GM19239 (cell line): ENCODE measurements around the gene KLHDC1.
"Not testable (repeated sequence)": the region's sequence is repeated elsewhere in the genome, so short reads cannot be mapped to it uniquely, and the experiment has no call there.

Experiments used
- DNase-seq: peaks from one replicate; pipeline ENCODE4 v3.0.0; 2011; ENCODE audit warnings: low spot score; ENCODE audit not compliant: insufficient read length
- FAIRE-seq: peaks from 2 replicates; lab custom pipeline; 2011; peaks lifted over from hg19 to GRCh38; lab: Jason Lieb, UNC

Gene KLHDC1

DNA sequence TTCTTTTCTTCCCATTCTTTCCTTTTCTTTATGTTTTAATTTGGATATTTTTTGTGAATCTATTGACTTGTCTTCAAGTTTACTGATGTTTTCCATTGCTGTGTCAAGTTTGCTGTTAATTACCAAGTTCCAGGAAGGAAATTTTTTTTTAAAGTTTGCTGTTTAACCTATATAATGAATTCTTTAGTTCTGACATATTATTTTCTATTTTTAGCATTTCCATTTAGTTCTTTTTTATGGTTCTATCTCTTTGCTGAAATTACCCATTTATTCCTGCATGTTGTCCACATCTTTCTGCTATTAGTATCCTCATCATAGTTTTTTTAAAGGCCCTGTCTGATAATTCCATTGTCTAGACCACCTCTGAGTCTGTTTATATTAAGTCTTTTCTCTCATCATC, 27.8 kb downstream of the KLHDC1 start:
- no peak for DNase-seq
- no peak for FAIRE-seq

DNA sequence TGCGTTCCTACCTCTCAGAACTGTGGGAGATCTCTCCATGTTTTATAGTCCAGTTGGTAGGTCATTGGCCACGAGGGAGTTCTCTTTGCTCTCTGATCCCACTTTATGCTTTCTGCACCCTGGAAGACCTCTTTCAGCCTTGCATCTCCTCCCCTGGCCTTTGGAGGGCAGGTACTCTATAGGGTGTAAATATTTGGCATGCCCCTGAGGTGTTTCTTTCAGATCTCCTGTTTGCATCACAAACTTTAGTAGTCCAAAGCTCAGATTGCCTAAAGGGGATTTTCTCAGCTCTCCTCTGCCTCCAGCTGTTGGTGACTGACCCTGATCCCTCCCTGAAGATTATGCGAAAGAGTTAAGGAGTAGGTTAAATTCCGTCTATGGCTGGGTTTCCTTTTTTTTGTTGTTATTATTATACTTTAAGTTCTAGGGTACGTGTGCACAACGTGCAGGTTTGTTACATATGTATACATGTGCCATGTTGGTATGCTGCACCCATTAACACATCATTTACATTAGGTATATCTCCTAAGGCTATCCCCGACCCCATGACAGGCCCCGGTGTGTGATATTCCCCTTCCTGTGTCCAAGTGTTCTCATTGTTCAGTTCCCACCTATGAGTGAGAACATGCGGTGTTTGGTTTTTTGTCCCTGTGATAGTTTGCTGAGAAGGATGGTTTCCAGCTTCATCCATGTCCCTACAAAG, 29.0 kb downstream of the KLHDC1 start:
- DNase-seq, FAIRE-seq: not testable (repeated sequence)

DNA sequence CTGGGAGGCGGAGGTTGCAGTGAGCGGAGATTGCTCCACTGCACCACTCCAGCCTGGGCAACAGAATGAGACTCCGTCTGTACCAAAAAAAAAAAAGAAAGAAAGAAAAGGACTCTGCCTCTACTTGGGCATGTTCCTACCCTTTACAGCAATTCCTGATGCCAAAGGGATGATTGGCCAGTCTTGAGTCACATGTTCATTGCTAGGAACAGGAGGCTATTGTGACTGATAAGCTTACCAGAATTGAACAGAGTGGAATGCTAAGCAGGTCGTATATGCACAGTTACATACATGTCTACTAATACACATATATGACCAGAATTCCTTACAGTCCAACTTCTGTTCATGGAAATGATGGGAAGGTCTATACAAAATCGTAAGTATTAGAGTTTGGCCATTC, 34.3 kb downstream of the KLHDC1 start:
- FAIRE-seq (no peak), DNase-seq (no peak)

DNA sequence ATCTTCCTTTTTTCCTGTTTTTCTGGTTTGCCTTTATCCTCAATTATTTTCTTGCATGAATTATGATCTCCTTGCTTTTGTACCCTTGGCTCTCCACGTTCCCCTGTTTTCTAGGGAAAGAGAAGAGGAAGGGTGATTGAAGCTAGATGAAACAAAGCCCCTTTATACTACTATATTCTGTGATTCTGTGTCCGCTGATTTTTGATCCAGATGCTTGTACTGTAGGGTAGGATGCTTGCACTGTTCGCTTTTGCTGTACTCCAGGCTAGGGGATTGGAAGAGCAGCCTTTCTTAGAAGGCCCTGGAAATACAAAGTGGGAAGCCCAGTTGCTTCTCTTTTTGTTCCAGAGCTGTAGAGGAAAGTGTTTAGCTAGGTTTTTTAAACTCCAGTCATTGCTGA, 40.0 kb downstream of the KLHDC1 start:
- no peak for FAIRE-seq

DNA sequence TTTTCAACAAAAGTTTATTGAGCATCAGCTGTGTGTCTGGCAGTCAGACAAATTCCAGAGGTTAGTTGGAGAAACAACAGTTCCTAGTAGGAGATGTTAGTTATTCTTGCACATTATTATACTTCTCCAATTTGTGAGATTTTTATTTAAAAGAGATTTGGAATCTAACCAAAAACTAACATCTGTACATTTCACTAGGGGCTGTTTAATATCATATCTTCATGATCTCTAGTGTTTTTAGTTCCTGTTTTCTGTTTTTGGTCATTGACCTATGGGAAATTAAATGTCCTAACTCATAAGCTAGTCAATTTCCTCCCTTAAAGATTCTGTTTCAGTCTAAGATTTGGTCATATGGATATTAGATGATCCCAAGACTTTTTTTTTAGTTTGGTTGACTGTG, 40.9 kb downstream of the KLHDC1 start:
- FAIRE-seq (no peak), DNase-seq (no peak)

More for the DNA sequence above, 40.0 kb downstream of the KLHDC1 start:
- no peak for DNase-seq

GRCh38 chr14:49735669-49736068, 42.7 kb downstream of the KLHDC1 start:
- FAIRE-seq, DNase-seq: not testable (repeated sequence)

- FAIRE-seq (no peak), DNase-seq (no peak)
Measured at GRCh38 chr14:49745191-49745590, 52.3 kb downstream of the KLHDC1 start.

DNA sequence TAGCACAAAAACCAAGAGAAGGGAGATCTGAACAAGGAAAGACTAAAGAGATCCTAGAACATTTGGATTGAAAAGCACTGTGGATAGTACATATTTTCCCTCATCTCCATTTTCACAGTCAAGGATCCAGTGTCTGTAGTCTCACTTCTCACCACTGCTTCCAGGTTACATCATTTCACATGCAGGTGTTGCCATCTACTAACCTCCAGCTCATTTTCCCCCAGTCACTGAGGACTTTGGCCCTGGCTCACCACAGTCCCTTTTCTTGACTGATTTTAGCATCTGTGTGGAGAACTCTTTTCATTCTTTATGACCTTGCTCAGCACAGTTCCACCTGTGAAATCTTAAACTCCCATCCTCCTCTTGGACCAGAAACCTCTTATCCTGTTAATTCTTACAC, 53.6 kb downstream of the KLHDC1 start:
- FAIRE-seq, DNase-seq: not testable (repeated sequence)

DNA sequence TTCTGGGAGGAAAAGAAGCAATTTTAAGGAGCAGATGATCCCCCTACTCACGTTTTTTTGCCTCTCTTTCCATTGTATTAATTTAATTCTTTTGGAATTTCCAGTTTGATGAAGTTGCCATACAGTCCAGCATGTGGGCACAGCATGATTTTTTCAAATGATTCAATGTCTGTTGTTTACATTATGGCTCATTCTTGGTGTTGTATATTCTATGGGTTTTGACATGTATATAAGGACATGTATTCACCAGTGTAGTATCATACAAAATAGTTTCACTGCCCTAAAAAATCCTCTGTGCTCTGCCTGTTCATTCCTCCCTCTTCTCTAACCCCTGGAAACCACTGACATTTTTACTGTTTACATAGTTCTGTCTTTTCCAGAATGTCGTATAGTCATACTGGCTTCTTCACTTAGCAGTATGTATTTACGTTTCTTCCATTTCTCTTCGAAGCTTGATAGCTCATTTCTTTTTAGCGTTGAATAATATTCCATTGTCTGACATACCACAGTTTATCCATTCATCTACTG, 61.7 kb downstream of the KLHDC1 start:
- no peak for FAIRE-seq
- DNase-seq = no peak

DNA sequence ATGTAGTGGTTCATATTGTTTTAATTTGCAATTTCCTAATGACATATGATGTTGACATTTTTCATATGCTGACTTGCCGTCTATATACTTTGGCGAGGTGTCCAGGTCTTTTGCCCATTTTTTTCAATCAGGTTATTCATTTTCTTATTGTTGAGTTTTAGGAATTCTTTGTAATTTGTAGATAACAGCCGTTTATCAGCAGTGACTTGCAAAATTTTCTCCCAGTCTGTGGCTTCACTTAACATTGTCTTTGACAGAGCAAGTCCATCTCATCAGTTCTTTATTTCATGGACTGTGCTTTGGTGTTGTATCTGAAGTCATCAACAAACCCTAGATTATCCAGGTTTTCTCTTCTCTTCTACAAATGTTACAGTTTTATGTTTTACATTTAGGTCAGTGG, 62.5 kb downstream of the KLHDC1 start:
- DNase-seq (no peak), FAIRE-seq (no peak)

- DNase-seq (no peak), FAIRE-seq (no peak)
Measured at GRCh38 chr14:49761839-49762551, 69.1 kb downstream of the KLHDC1 start.

DNA sequence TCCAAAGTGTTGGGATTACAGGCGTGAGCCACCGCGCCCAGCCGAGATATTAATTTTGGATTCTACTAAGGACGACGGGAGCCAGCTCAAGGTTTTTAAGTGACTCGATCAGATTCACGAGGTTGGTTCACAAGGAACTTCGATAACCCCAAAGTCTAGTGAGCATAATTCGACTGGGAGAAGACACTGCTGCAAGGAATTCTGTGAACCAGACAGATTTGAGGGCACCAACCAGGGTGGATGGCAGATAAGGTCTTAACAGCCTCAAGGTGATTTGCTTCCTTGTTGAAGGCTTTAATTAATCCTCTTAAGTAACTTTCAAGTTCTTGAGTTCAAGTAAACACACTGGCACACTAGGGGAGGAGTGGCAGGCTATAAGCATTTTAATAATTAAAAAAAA, 73.9 kb downstream of the KLHDC1 start:
- no peak for FAIRE-seq

GRCh38 chr14:49767270-49767570, 74.3 kb downstream of the KLHDC1 start:
- DNase-seq (no peak), FAIRE-seq (no peak)

More for the DNA sequence above, 73.9 kb downstream of the KLHDC1 start:
- no peak for DNase-seq

DNA sequence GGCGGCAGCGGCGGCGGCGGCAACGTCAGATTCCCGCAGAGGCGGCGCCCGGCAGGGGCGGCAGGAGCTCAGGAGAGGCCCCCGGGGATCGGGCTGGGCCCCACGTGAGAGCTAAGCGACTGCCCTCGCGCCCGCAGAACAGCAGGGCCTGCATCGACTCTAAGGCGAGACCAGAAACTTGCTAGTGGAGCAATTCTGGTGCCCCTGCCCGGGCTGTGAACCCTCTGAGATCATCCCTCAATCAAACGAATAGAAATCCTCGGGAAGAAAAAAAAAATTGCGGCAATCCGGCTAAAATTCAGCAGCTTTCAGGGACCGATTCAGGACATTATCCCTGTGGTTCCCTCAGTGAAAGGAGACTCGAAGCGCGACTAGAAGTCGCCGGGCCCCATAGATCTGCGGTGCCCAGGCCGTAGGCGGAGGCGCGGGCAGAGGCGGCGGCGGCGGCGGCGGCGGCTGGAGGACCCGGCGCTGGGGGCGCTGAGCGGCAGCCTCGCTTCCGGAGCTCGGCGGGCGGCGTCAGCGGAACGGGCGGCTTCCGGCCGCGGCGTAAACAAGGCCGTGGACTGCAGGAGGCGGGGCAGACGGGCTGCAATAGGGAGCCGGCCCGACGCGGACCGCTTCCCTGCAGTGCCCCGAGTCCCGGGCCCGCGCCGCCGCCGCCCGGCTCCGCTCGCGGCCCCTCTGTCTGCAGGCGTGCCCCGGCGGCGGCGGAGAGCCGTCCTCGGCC, 74.8 kb downstream of the KLHDC1 start, which contains the start of gene KLHDC2:
TSS of gene KLHDC2 (plus strand) at position 583 of the 730 bp plus-strand sequence. CDS start 316 bp downstream, outside the sequence.
- peak; percentile 81 for DNase-seq
- peak; percentile 82 for FAIRE-seq

DNA sequence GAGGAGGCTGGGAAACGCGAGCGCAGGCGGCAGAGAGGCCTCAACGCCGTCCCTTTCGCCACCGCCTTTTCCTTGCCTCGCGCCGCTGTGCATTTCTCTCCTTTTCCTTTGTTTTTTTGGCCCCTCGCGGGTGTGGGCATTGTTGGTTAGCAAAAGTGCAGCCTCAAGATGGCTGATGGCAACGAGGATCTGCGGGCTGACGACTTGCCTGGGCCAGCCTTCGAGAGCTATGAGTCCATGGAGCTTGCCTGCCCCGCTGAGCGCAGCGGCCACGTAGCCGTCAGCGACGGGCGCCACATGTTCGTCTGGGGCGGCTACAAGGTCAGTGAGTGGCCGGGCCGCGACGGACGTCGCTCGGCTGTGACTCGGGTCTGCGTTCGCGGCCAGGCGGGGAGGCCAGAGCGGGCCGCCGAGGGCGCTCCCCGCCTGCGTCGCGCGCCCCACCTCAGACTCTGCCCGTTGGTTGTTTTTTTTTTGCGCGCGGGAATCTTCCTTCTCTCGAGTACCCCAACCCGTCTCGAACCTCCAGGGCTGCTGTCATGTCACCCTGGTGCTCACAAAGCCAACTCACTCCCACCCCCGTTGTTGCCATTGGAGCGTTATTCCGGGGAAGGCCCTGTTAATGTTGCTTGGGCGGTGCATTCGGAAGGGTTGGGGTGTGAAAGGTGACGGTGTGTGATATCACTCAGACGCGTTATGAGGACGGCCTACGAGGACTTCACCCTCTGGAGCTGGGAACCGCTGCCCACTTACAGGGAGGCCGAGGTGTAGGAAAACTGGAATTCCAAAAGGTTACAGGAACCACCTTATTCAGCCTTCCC, 75.6 kb downstream of the KLHDC1 start:
- FAIRE-seq = peak; percentile 84
- peak; percentile 21 for DNase-seq

DNA sequence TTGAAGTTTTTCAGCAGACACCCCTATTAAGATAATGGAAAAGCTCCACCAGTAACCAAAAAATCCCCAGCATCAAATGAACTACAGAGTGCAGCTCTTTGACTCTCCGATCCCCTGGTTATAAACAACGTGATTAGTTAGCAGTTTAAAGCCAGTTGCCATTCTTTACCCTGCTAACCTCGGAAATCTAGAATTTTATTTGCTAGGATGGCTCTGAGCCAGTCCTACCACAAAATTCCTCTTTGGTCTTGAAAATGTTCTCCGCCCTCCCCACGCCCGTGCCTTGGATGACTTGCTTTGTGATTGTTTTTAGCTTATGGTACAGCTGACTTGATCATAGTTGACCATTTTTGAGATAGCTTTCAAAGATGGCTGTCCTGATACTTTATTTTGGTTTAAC, 76.3 kb downstream of the KLHDC1 start:
- DNase-seq = no peak
- no peak for FAIRE-seq

DNA sequence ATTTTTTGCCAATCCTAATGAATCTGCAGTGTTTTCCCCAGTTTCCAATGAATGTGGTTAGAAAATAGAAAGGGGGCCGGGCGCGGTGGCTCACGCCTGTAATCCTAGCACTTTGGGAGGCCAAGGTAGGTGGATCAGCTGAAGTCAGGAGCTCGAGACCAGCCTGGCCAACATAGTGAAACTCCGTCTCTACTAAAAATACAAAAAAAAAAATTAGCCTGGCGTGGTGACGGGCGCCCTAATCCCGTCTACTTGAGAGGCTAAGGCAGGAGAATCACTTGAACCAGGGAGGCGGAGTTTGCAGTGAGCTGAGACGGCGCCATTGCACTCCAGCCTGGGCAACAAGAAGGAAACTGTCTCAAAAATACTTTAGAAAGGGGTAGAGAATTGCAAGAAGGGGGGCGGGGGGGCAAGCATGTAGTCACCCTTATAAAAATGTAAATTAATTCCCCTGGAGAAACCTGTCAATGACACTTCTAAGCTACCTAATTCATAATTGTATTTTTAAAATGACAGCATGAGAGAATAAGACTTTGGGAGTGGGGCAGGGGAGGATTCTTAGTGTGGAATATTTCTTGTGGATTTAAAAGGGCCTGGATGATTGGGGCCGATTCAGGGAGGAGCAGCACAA, 76.8 kb downstream of the KLHDC1 start:
- DNase-seq = no peak
- FAIRE-seq = no peak

GRCh38 chr14:49770212-49770817, 77.4 kb downstream of the KLHDC1 start:
- FAIRE-seq (peak; percentile 4), DNase-seq (no peak)

DNA sequence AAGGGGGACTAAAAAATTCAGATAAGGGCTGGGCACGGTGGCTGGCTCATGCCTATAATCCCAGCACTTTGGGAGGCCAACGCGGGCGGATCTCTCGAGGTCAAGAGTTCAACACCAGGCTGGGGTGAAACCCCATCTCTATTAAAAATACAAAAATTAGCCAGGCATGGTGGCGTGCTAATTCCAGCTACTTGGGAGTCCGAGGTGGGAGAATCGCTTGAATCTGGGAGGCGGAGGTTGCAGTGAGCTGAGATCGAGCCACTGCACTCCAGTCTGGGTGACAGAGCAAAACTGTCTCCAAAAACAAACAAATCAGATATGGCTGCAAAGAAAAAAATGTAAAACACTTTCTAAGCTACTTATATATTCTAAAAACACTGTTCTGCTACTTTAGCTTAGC, 78.8 kb downstream of the KLHDC1 start:
- FAIRE-seq, DNase-seq: not testable (repeated sequence)
